Activated CD8-positive, alpha-beta memory T cell treated with anti-CD3 and anti-CD28 coated beads, Interleukin-2, amount 10 ng/mL, durations not matched to agents 7 days and 5 days (primary cell): ENCODE data around the gene PPP1R7. TPM values are rescaled to one million over a fixed set of nuclear protein-coding genes. Genes with fewer than 3 reads are reported as not detected.

Experiments used
- ATAC-seq: fragments of 150-1000 bp; cut with Tn5 transposase; one replicate; pipeline ENCODE4 v1.10.0; 2021; ENCODE audit warnings: moderate library complexity
- CTCF ChIA-PET: fragments of 350-600 bp; sonication (Branson Sonifier 250); formaldehyde crosslinking; loops from one replicate; lab custom pipeline; 2021; ENCODE audit warnings: antibody characterized with exemption; lab: Charles Lee
- DNase-seq: peaks from one replicate; pipeline ENCODE4 v3.0.0-alpha.2; 2020
- H3K27ac Mint-ChIP-seq: one replicate; pipeline ENCODE4 v1.8.0; 2021; ENCODE audit warnings: mild to moderate bottlenecking, mixed read lengths
- H3K27me3 Mint-ChIP-seq: one replicate; pipeline ENCODE4 v1.8.0; 2021; ENCODE audit warnings: mixed read lengths
- H3K36me3 Mint-ChIP-seq: one replicate; pipeline ENCODE4 v1.8.0; 2021; ENCODE audit warnings: mild to moderate bottlenecking, mixed read lengths
- H3K4me1 Mint-ChIP-seq: one replicate; pipeline ENCODE4 v1.8.0; 2021; ENCODE audit warnings: mixed read lengths
- H3K4me3 Mint-ChIP-seq: one replicate; pipeline ENCODE4 v1.8.0; 2021; ENCODE audit warnings: mild to moderate bottlenecking, moderate library complexity, mixed read lengths
- H3K9me3 Mint-ChIP-seq: one replicate; pipeline ENCODE4 v1.8.0; 2022; ENCODE audit warnings: low read depth, mixed read lengths
- total RNA-seq, 2 experiments: library from RNA; stranded (reverse); gene quantifications; one replicate each; pipeline ENCODE4 v1.2.3, GENCODE V29; 2021

PPP1R7 gene
- total RNA-seq, 2 experiments from 2014 or later, result 86.4 to 99.5 TPM

- ATAC-seq (no peak), DNase-seq (no peak)
- Mint-ChIP-seq H3K27ac (no peak overlapping the region), H3K4me3 (no peak overlapping the region), H3K36me3 (peaks cover 26% of the 10 kb centered on the region), H3K4me1 (peaks cover 13% of the 10 kb centered on the region), H3K9me3 (no peaks in the 10 kb centered on the region), H3K27me3 (no peaks in the 10 kb centered on the region)
- CTCF ChIA-PET, result no interaction called here
Observed at GRCh38 chr2:241177526-241178334, 27.5 kb downstream of the PPP1R7 start.

GRCh38 chr2:241178961-241179360 lies 28.7 kb downstream of the PPP1R7 start:
- Mint-ChIP-seq H3K36me3 (peaks cover 20% of the 10 kb centered on the region), H3K27ac (no peak overlapping the region), H3K9me3 (no peaks in the 10 kb centered on the region), H3K27me3 (no peaks in the 10 kb centered on the region), H3K4me1 (peaks cover 13% of the 10 kb centered on the region), H3K4me3 (no peak overlapping the region)
- CTCF ChIA-PET, result no interaction called here
- ATAC-seq (no peak), DNase-seq (no peak)

GRCh38 chr2:241179899-241180298 lies 29.6 kb downstream of the PPP1R7 start:
- DNase-seq (no peak), ATAC-seq (peak; percentile 51)
- Mint-ChIP-seq H3K36me3 (peaks cover 15% of the 10 kb centered on the region), H3K27me3 (no peaks in the 10 kb centered on the region), H3K4me1 (peaks cover 13% of the 10 kb centered on the region), H3K27ac (no peak overlapping the region), H3K9me3 (no peaks in the 10 kb centered on the region), H3K4me3 (no peak overlapping the region)
- CTCF ChIA-PET, result no interaction called here

GRCh38 chr2:241180495-241180894 lies 30.2 kb downstream of the PPP1R7 start:
- CTCF ChIA-PET, result no interaction called here
- DNase-seq, result no peak
- no peak for ATAC-seq

GRCh38 chr2:241182126-241182525 lies 31.9 kb downstream of the PPP1R7 start:
- H3K27ac Mint-ChIP-seq, result no peak overlapping the region
- no peak overlapping the region for H3K4me3 Mint-ChIP-seq
- H3K4me1 Mint-ChIP-seq, result peaks cover 13% of the 10 kb centered on the region
- no peaks in the 10 kb centered on the region for H3K27me3 Mint-ChIP-seq
- DNase-seq, result no peak
- H3K36me3 Mint-ChIP-seq, result peaks cover 7% of the 10 kb centered on the region
- ATAC-seq, result no peak
- no peaks in the 10 kb centered on the region for H3K9me3 Mint-ChIP-seq
- CTCF ChIA-PET, result no interaction called here

More at GRCh38 chr2:241180495-241180894, 30.2 kb downstream of the PPP1R7 start:
- Mint-ChIP-seq H3K27ac (no peak overlapping the region), H3K36me3 (peaks cover 9% of the 10 kb centered on the region), H3K9me3 (no peaks in the 10 kb centered on the region), H3K4me1 (peaks cover 13% of the 10 kb centered on the region), H3K4me3 (no peak overlapping the region), H3K27me3 (no peaks in the 10 kb centered on the region)

- DNase-seq, result no peak
- no peaks in the 10 kb centered on the region for H3K27me3 Mint-ChIP-seq
- no peaks in the 10 kb centered on the region for H3K9me3 Mint-ChIP-seq
- H3K36me3 Mint-ChIP-seq, result peaks cover 7% of the 10 kb centered on the region
- CTCF ChIA-PET, result no interaction called here
- H3K27ac Mint-ChIP-seq, result no peak overlapping the region
- peaks cover 13% of the 10 kb centered on the region for H3K4me1 Mint-ChIP-seq
- H3K4me3 Mint-ChIP-seq, result no peak overlapping the region
- no peak for ATAC-seq
Observed at GRCh38 chr2:241182531-241183133, 32.4 kb downstream of the PPP1R7 start.

GRCh38 chr2:241183221-241183620 lies 33.0 kb downstream of the PPP1R7 start:
- H3K36me3 Mint-ChIP-seq, result peaks cover 7% of the 10 kb centered on the region
- H3K4me3 Mint-ChIP-seq, result no peak overlapping the region
- CTCF ChIA-PET, result no interaction called here
- ATAC-seq, result no peak
- H3K27me3 Mint-ChIP-seq, result no peaks in the 10 kb centered on the region
- no peak overlapping the region for H3K27ac Mint-ChIP-seq
- no peaks in the 10 kb centered on the region for H3K9me3 Mint-ChIP-seq
- peaks cover 13% of the 10 kb centered on the region for H3K4me1 Mint-ChIP-seq
- DNase-seq, result no peak

- ATAC-seq (no peak), DNase-seq (no peak)
- Mint-ChIP-seq H3K4me1 (peaks cover 3% of the 10 kb centered on the region), H3K27ac (no peak overlapping the region), H3K36me3 (peaks cover 2% of the 10 kb centered on the region), H3K9me3 (no peaks in the 10 kb centered on the region), H3K27me3 (no peaks in the 10 kb centered on the region), H3K4me3 (no peak overlapping the region)
- CTCF ChIA-PET, result no interaction called here
Observed at GRCh38 chr2:241184901-241185300, 34.6 kb downstream of the PPP1R7 start.

- no peaks in the 10 kb centered on the region for H3K9me3 Mint-ChIP-seq
- DNase-seq (no peak), ATAC-seq (no peak)
- CTCF ChIA-PET, result no interaction called here
- no peaks in the 10 kb centered on the region for H3K36me3 Mint-ChIP-seq
- H3K27me3 Mint-ChIP-seq, result no peaks in the 10 kb centered on the region
- H3K4me1 Mint-ChIP-seq, result no peaks in the 10 kb centered on the region
- H3K27ac Mint-ChIP-seq, result no peak overlapping the region
- no peak overlapping the region for H3K4me3 Mint-ChIP-seq
Observed at GRCh38 chr2:241185961-241186360, 35.7 kb downstream of the PPP1R7 start.

- no peaks in the 10 kb centered on the region for H3K36me3 Mint-ChIP-seq
- no peak for ATAC-seq
- no peaks in the 10 kb centered on the region for H3K9me3 Mint-ChIP-seq
- no peaks in the 10 kb centered on the region for H3K27me3 Mint-ChIP-seq
- CTCF ChIA-PET, result no interaction called here
- no peak overlapping the region for H3K27ac Mint-ChIP-seq
- no peaks in the 10 kb centered on the region for H3K4me1 Mint-ChIP-seq
- H3K4me3 Mint-ChIP-seq, result no peak overlapping the region
- no peak for DNase-seq
Observed at GRCh38 chr2:241187101-241187917, 37.0 kb downstream of the PPP1R7 start.

GRCh38 chr2:241187918-241188234 lies 37.6 kb downstream of the PPP1R7 start:
- H3K4me1 Mint-ChIP-seq, result no peaks in the 10 kb centered on the region

GRCh38 chr2:241188361-241189092 lies 38.3 kb downstream of the PPP1R7 start, which contains the start of gene ANO7:
ANO7 (plus strand) TSS chr2:241188677; CDS start chr2:241190064, 1,387 bp downstream.
- CTCF ChIA-PET, result no interaction called here
- Mint-ChIP-seq H3K27ac (no peak within 1 kb of the TSS), H3K9me3 (no peaks in the 10 kb centered on the region), H3K27me3 (no peaks in the 10 kb centered on the region), H3K4me3 (no peak within 1 kb of the TSS), H3K36me3 (no peaks in the 10 kb centered on the region), H3K4me1 (no peaks in the 10 kb centered on the region)
- DNase-seq (no peak), ATAC-seq (no peak)

More at GRCh38 chr2:241187918-241188234, 37.6 kb downstream of the PPP1R7 start:
- ATAC-seq (no peak), DNase-seq (no peak)
- Mint-ChIP-seq H3K27me3 (no peaks in the 10 kb centered on the region), H3K27ac (no peak overlapping the region), H3K4me3 (no peak overlapping the region), H3K9me3 (no peaks in the 10 kb centered on the region), H3K36me3 (no peaks in the 10 kb centered on the region)
- CTCF ChIA-PET, result no interaction called here
